ENCODE data around the gene EDAR.

The EDAR gene

GRCh38 chr2:108907822-108908712 lies 81.0 kb downstream of the EDAR start:
- H3K79me2 ChIP-seq (ENCODE audit: control insufficient read depth, insufficient read depth, low read length, unreplicated experiment), result no peaks in the 10 kb centered on the region
- H3K4me1 ChIP-seq (ENCODE audit: control insufficient read depth, insufficient read depth, low read length, unreplicated experiment), result no peaks in the 10 kb centered on the region
- H3K4me3 ChIP-seq (ENCODE audit: low read depth, low read length), result no peak overlapping the region
- H3K36me3 ChIP-seq (ENCODE audit: insufficient read depth, low read length), result no peaks in the 10 kb centered on the region
- H3K27ac ChIP-seq (ENCODE audit: low read depth, low read length), result no peak overlapping the region
- H2AFZ ChIP-seq (ENCODE audit: low read length, unreplicated experiment), result no peak overlapping the region
- H3K27me3 ChIP-seq (ENCODE audit: insufficient read depth, low read length), result peaks cover 47% of the 10 kb centered on the region

DNA sequence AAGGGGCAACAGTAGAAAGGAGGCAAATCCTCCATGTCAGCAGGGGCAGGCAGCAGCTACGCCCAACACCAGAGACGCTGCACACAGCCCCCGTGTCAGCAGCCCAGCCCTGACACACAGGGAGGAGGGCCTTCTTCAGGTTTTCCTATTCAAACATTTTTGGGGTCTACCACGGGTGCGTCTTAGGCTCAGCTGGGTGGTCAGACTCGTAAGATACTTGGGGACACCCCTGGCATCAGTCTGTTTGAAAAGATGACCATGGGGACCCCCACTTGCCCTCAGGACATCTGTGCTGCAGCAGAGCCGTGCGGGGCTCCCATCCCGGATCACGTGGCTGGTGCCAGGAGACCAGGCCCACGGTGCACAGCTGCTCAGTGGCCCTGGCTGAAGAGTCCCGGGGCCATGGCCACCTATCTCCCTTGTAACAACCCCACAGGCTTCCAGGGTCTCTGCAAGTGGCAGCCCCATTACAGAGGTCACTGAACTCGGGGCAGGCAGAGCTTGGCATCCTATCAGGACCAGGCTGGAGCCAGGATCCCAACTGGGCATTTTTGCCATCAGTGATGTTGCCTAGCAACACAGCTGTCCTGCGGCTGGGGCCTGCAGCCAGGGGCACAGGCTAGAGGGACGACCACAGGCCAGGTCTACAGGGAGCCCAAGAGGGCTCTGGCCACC lies 82.5 kb downstream of the EDAR start:
- peaks cover 39% of the 10 kb centered on the region for H3K27me3 ChIP-seq (ENCODE audit: insufficient read depth, low read length)
- H3K4me1 ChIP-seq (ENCODE audit: control insufficient read depth, insufficient read depth, low read length, unreplicated experiment), result no peaks in the 10 kb centered on the region
- no peak overlapping the region for H3K4me3 ChIP-seq (ENCODE audit: low read depth, low read length)
- no peaks in the 10 kb centered on the region for H3K79me2 ChIP-seq (ENCODE audit: control insufficient read depth, insufficient read depth, low read length, unreplicated experiment)
- no peak overlapping the region for H3K27ac ChIP-seq (ENCODE audit: low read depth, low read length)
- no peaks in the 10 kb centered on the region for H3K36me3 ChIP-seq (ENCODE audit: insufficient read depth, low read length)
- no peak overlapping the region for H2AFZ ChIP-seq (ENCODE audit: low read length, unreplicated experiment)

GRCh38 chr2:108905906-108906305 lies 83.1 kb downstream of the EDAR start:
- H3K27me3 ChIP-seq (ENCODE audit: insufficient read depth, low read length), result peaks cover 39% of the 10 kb centered on the region
- H2AFZ ChIP-seq (ENCODE audit: low read length, unreplicated experiment), result no peak overlapping the region
- no peaks in the 10 kb centered on the region for H3K36me3 ChIP-seq (ENCODE audit: insufficient read depth, low read length)
- no peaks in the 10 kb centered on the region for H3K4me1 ChIP-seq (ENCODE audit: control insufficient read depth, insufficient read depth, low read length, unreplicated experiment)
- H3K79me2 ChIP-seq (ENCODE audit: control insufficient read depth, insufficient read depth, low read length, unreplicated experiment), result no peaks in the 10 kb centered on the region
- H3K4me3 ChIP-seq (ENCODE audit: low read depth, low read length), result no peak overlapping the region
- H3K27ac ChIP-seq (ENCODE audit: low read depth, low read length), result no peak overlapping the region

DNA sequence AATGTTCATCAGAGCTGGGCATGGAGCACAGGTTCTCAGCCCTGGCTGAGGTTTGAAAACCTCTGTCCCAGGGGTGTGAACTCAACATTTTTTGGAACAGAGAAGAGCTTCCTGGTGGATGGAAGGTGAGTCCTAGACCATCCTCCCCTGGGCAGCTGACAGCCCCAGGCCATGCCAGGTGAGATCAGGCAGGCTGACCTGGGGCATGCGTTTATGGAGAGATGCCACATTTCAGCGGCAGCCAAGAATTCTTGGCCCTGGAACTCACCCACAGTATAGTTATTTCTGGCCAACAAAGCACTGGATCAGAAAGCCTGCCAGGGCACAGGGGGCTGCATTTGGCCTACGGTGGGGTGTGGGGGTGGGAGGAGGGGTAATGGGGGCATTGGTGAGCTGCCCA lies 83.8 kb downstream of the EDAR start:
- Histone ChIP-seq H2AFZ (ENCODE audit: low read length, unreplicated experiment) (no peak overlapping the region), H3K4me3 (ENCODE audit: low read depth, low read length) (no peak overlapping the region)

DNA sequence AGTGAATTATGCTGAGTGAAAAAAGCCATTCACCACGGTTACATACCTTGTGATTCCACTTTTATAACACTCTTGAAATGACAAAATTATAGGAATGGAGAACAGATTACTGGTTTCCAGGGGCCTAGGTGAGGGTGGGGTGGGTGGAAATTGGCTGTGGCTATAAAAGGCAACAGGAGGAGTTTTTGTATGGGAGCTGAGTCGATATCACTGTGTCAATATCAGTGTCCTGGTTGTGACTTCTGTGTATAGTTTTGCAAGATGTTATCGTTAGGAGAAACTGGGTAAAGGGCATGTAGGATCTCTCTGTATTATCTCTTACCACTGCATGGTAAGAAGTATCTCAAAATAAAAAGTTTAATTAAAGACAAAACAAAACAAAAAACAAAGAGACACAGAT lies 84.3 kb downstream of the EDAR start:
- no peaks in the 10 kb centered on the region for H3K4me1 ChIP-seq (ENCODE audit: control insufficient read depth, insufficient read depth, low read length, unreplicated experiment)
- no peak overlapping the region for H2AFZ ChIP-seq (ENCODE audit: low read length, unreplicated experiment)
- no peak overlapping the region for H3K27ac ChIP-seq (ENCODE audit: low read depth, low read length)
- no peaks in the 10 kb centered on the region for H3K79me2 ChIP-seq (ENCODE audit: control insufficient read depth, insufficient read depth, low read length, unreplicated experiment)
- no peaks in the 10 kb centered on the region for H3K36me3 ChIP-seq (ENCODE audit: insufficient read depth, low read length)
- no peak overlapping the region for H3K4me3 ChIP-seq (ENCODE audit: low read depth, low read length)
- peaks cover 39% of the 10 kb centered on the region for H3K27me3 ChIP-seq (ENCODE audit: insufficient read depth, low read length)

More for the DNA sequence above, 83.8 kb downstream of the EDAR start:
- no peaks in the 10 kb centered on the region for H3K79me2 ChIP-seq (ENCODE audit: control insufficient read depth, insufficient read depth, low read length, unreplicated experiment)
- no peaks in the 10 kb centered on the region for H3K4me1 ChIP-seq (ENCODE audit: control insufficient read depth, insufficient read depth, low read length, unreplicated experiment)
- peaks cover 39% of the 10 kb centered on the region for H3K27me3 ChIP-seq (ENCODE audit: insufficient read depth, low read length)
- no peaks in the 10 kb centered on the region for H3K36me3 ChIP-seq (ENCODE audit: insufficient read depth, low read length)
- H3K27ac ChIP-seq (ENCODE audit: low read depth, low read length), result no peak overlapping the region

DNA sequence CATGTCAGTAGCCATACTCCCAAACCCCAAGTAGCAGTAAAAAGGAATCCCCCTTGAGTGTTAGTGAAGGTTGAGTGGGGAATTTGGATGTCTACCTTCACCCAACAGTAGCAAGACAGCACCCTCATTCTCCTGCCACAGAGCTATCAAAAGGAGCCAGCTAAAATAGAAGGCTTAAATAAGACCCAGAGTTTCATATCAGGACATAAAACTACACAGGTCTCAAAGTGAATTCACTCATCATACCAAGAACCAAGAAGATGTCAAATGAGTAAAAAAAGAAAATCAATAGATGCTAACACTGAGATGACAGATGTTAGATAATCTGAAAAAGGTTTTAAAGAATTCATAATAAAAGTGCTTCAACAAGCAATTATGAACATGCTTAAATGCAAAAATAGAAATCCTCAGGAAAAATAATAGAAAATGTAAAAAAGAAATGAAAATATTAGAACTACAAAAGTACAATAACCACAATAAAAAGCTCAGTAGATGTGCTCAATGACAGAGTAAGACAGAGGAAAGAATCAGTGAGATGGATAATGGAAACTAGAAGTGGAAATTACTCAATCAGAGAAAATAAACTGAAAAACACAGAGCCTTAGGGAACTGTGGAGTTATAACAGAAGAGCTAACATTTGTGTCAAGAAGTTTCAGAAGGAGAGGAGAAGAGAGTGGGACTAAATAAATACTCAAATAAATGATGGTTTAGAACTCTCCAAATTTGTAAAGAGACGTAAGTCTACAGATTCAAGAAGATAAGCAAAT lies 90.5 kb downstream of the EDAR start:
- Histone ChIP-seq H3K27ac (ENCODE audit: low read depth, low read length) (no peak overlapping the region), H2AFZ (ENCODE audit: low read length, unreplicated experiment) (no peak overlapping the region), H3K27me3 (ENCODE audit: insufficient read depth, low read length) (peaks cover 30% of the 10 kb centered on the region), H3K4me1 (ENCODE audit: control insufficient read depth, insufficient read depth, low read length, unreplicated experiment) (no peaks in the 10 kb centered on the region), H3K79me2 (ENCODE audit: control insufficient read depth, insufficient read depth, low read length, unreplicated experiment) (no peaks in the 10 kb centered on the region), H3K36me3 (ENCODE audit: insufficient read depth, low read length) (no peaks in the 10 kb centered on the region), H3K4me3 (ENCODE audit: low read depth, low read length) (no peak overlapping the region)

DNA sequence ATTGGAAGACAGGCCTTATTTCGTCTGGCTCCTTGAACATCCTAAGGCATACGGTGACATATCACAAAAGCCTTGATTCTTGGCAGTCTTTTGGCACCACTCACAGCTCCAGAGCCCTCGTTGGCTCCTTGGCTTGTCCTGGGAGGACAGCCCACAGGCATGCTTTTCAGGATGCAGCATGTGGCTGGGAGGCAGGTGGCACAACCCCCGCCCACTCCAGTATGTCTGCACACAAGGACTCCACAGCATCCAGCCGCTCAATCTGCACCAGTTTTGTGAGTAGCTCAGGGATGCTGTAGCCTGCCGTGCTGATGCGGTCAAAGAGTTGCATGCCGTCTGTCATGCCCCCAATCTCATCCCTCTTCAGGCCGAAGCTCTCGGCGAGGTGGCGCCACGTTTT lies 92.3 kb downstream of the EDAR start:
- H3K4me1 ChIP-seq (ENCODE audit: control insufficient read depth, insufficient read depth, low read length, unreplicated experiment), result no peaks in the 10 kb centered on the region
- no peaks in the 10 kb centered on the region for H3K79me2 ChIP-seq (ENCODE audit: control insufficient read depth, insufficient read depth, low read length, unreplicated experiment)
- H3K27ac ChIP-seq (ENCODE audit: low read depth, low read length), result no peak overlapping the region
- peaks cover 22% of the 10 kb centered on the region for H3K27me3 ChIP-seq (ENCODE audit: insufficient read depth, low read length)
- no peak overlapping the region for H3K4me3 ChIP-seq (ENCODE audit: low read depth, low read length)
- no peak overlapping the region for H2AFZ ChIP-seq (ENCODE audit: low read length, unreplicated experiment)
- no peaks in the 10 kb centered on the region for H3K36me3 ChIP-seq (ENCODE audit: insufficient read depth, low read length)

GRCh38 chr2:108895188-108895587 lies 93.8 kb downstream of the EDAR start:
- H3K27ac ChIP-seq (ENCODE audit: low read depth, low read length), result no peak overlapping the region
- H3K4me3 ChIP-seq (ENCODE audit: low read depth, low read length), result no peak overlapping the region
- no peaks in the 10 kb centered on the region for H3K36me3 ChIP-seq (ENCODE audit: insufficient read depth, low read length)
- H2AFZ ChIP-seq (ENCODE audit: low read length, unreplicated experiment), result no peak overlapping the region
- H3K27me3 ChIP-seq (ENCODE audit: insufficient read depth, low read length), result peaks cover 12% of the 10 kb centered on the region
- H3K79me2 ChIP-seq (ENCODE audit: control insufficient read depth, insufficient read depth, low read length, unreplicated experiment), result no peaks in the 10 kb centered on the region
- H3K4me1 ChIP-seq (ENCODE audit: control insufficient read depth, insufficient read depth, low read length, unreplicated experiment), result no peaks in the 10 kb centered on the region

DNA sequence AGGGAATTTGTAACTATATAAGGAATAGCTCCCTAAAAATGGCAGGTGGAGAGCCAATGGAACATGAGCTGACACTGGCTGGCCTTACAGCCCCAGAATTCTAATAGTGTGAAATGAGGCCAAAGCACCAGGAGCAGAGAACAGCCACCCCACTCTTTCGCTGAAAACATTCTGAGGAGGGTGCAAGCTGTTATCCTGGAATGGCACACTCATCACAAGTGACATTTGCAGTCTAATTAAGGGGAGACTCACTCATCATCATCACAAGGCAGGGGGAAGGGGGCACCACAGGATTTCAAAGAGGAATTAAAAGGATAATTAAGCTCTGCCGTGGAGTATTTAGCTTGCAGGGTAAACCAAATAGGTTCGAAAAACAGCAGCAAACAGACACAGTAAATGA lies 94.3 kb downstream of the EDAR start:
- Histone ChIP-seq H3K79me2 (ENCODE audit: control insufficient read depth, insufficient read depth, low read length, unreplicated experiment) (no peaks in the 10 kb centered on the region), H2AFZ (ENCODE audit: low read length, unreplicated experiment) (no peak overlapping the region), H3K27me3 (ENCODE audit: insufficient read depth, low read length) (peaks cover 12% of the 10 kb centered on the region), H3K4me1 (ENCODE audit: control insufficient read depth, insufficient read depth, low read length, unreplicated experiment) (no peaks in the 10 kb centered on the region), H3K27ac (ENCODE audit: low read depth, low read length) (no peak overlapping the region), H3K36me3 (ENCODE audit: insufficient read depth, low read length) (no peaks in the 10 kb centered on the region), H3K4me3 (ENCODE audit: low read depth, low read length) (no peak overlapping the region)

- Histone ChIP-seq H2AFZ (ENCODE audit: low read length, unreplicated experiment) (no peak overlapping the region), H3K27ac (ENCODE audit: low read depth, low read length) (no peak overlapping the region), H3K79me2 (ENCODE audit: control insufficient read depth, insufficient read depth, low read length, unreplicated experiment) (no peaks in the 10 kb centered on the region), H3K27me3 (ENCODE audit: insufficient read depth, low read length) (peaks cover 5% of the 10 kb centered on the region; the same call in 1 of the 2 replicates), H3K36me3 (ENCODE audit: insufficient read depth, low read length) (no peaks in the 10 kb centered on the region), H3K4me3 (ENCODE audit: low read depth, low read length) (no peak overlapping the region), H3K4me1 (ENCODE audit: control insufficient read depth, insufficient read depth, low read length, unreplicated experiment) (no peaks in the 10 kb centered on the region)
These were observed 95.7 kb downstream of the EDAR start for GRCh38 chr2:108893277-108893676.
